Loucy (cell line): ENCODE results near the gene ZNF385C.
A peak's percentile ranks its signal among the peaks of the same experiment; 100 is the strongest.

Experiments
- H2AFZ ChIP-seq: fragments of 200-600 bp; sonication (generic); 2 replicates; pipeline ENCODE4 v1.6.0; 2016; ENCODE audit warnings: antibody characterized with exemption, mild to moderate bottlenecking, low read length, moderate library complexity
- H3F3A ChIP-seq: fragments of 200-600 bp; 2 replicates; pipeline ENCODE4 v1.6.0; 2016; ENCODE audit warnings: antibody characterized with exemption, low read depth, mild to moderate bottlenecking
- H3K27me3 ChIP-seq: fragments of 200-600 bp; sonication (generic); 2 replicates; pipeline ENCODE4 v1.6.1; 2014; ENCODE audit warnings: low read length, mild to moderate bottlenecking; ENCODE audit not compliant: insufficient read depth, poor library complexity, severe bottlenecking
- H3K36me3 ChIP-seq: fragments of 200-600 bp; sonication (generic); 2 replicates; pipeline ENCODE4 v1.6.1; 2016; ENCODE audit warnings: low read length; ENCODE audit not compliant: insufficient read depth
- H3K4me1 ChIP-seq: fragments of 200-600 bp; sonication (generic); 2 replicates; pipeline ENCODE4 v1.5.1; 2014; ENCODE audit warnings: low read length, mild to moderate bottlenecking; ENCODE audit not compliant: insufficient read depth, poor library complexity, severe bottlenecking
- H3K4me2 ChIP-seq: fragments of 200-600 bp; sonication (generic); 2 replicates; pipeline ENCODE4 v1.6.0; 2014; ENCODE audit warnings: antibody characterized with exemption, low read length, low read depth, mild to moderate bottlenecking; ENCODE audit not compliant: poor library complexity, severe bottlenecking
- H3K4me3 ChIP-seq: fragments of 200-600 bp; sonication (generic); 2 replicates; pipeline ENCODE4 v1.5.1; 2014; ENCODE audit warnings: low read length, mild to moderate bottlenecking, mixed read lengths; ENCODE audit not compliant: poor library complexity, severe bottlenecking
- H3K79me2 ChIP-seq: fragments of 200-600 bp; sonication (generic); 2 replicates; pipeline ENCODE4 v1.6.1; 2014; ENCODE audit warnings: low read length; ENCODE audit not compliant: insufficient read depth
- H3K9ac ChIP-seq: fragments of 200-600 bp; sonication (generic); 2 replicates; pipeline ENCODE4 v1.6.0; 2014; ENCODE audit warnings: mild to moderate bottlenecking, low read depth, low read length, moderate library complexity; ENCODE audit not compliant: poor library complexity, severe bottlenecking
- H3K9me2 ChIP-seq: fragments of 200-600 bp; sonication (generic); replicated peaks from 2 replicates; pipeline ENCODE4 v1.6.1; 2016; ENCODE audit warnings: low read depth, low read length, mixed read lengths
- H3K9me3 ChIP-seq: fragments of 200-600 bp; sonication (generic); 2 replicates; pipeline ENCODE4 v1.6.1; 2014; ENCODE audit warnings: mild to moderate bottlenecking, antibody characterized with exemption, low read length, low read depth; ENCODE audit not compliant: insufficient read depth
- H4K20me1 ChIP-seq: fragments of 200-600 bp; sonication (generic); 2 replicates; pipeline ENCODE4 v1.6.0; 2014; ENCODE audit warnings: antibody characterized with exemption, low read length, mild to moderate bottlenecking; ENCODE audit not compliant: insufficient read depth, poor library complexity, severe bottlenecking
- CTCF ChIP-seq: fragments of 200-600 bp; sonication (generic); conservative IDR thresholded peaks from 2 replicates; pipeline ENCODE4 v1.5.1; 2014; ENCODE audit warnings: mild to moderate bottlenecking, antibody characterized with exemption, low read length
- EZH2phosphoT487 ChIP-seq: fragments of 200-600 bp; IDR thresholded peaks from 2 replicates; pipeline ENCODE4 v1.6.1; 2018; ENCODE audit warnings: antibody characterized with exemption, mild to moderate bottlenecking, moderate library complexity, borderline replicate concordance

The ZNF385C gene

DNA sequence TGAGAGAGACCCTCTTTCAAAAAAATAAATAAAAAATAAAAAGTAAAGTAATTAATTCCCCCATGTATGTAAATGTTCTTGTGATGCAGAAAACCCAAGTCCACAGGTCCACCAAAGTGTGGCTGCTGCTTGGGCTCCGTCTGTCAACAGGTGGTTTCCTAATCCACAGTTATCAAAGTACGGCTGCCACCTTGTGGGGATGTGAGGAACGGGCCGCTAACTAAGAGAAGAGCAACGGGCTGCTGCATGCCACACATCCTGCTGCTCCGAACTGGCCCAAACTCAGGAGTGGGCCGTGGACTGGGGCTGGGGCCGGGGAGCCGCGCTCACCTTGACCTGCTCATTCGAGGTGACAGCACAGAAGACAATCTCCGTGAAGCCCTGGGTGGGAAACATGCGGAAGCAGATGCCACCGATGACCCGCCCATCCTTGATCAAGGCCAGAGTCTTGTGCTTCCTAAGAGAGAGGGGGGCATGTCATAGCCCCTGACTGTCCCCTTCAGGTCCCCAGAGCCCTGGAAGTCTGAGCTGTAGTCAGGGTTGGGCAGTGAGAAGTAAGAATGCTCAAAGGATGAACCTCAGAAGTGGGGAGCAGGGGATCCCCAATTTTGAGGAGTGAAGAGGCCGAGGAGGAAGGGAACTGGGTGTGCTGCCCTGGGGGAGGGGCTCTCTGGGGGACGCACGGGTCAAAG lies 18.6 kb upstream of the ZNF385C start:
- Histone ChIP-seq H4K20me1 (no peaks in the 10 kb centered on the region), H3K4me1 (peaks cover 27% of the 10 kb centered on the region)

DNA sequence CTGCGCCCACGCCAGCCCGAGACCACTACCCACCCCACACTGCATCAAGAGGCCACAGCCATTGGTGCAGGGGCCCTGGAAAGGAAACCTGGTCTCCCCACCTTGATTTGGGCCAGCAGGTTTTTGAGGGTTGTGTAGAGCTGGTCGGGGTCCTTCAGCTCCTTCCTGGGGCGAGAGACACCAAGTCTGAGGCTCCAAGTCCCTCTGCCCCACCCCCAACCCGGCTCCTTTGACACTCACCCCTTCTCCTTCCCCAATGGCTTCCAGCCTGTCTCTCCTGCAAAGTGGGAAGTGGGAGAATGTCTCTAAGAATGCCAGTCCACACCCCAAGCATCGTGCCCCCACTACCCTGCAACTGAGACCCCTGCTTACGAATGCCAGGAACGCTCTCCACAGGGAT lies 15.8 kb upstream of the ZNF385C start:
- Histone ChIP-seq H3K36me3 (no peaks in the 10 kb centered on the region; the same call in 1 of the 2 replicates), H4K20me1 (no peaks in the 10 kb centered on the region), H3K9ac (no peak overlapping the region), H3K27me3 (no peaks in the 10 kb centered on the region), H3F3A (no peaks in the 10 kb centered on the region), H3K9me3 (no peaks in the 10 kb centered on the region), H3K79me2 (peaks cover 13% of the 10 kb centered on the region; the same call in 1 of the 2 replicates), H3K4me3 (no peak overlapping the region), H3K9me2 (no peaks in the 10 kb centered on the region), H3K4me2 (no peak overlapping the region), H2AFZ (no peak overlapping the region), H3K4me1 (peaks cover 30% of the 10 kb centered on the region)
- TF ChIP-seq EZH2phosphoT487 (no peak), CTCF (no peak)

More for the DNA sequence above, 18.6 kb upstream of the ZNF385C start:
- peaks cover 25% of the 10 kb centered on the region; the same call in 1 of the 2 replicates for H3K79me2 ChIP-seq
- no peak overlapping the region for H3K4me2 ChIP-seq
- no peaks in the 10 kb centered on the region for H3K9me2 ChIP-seq
- H2AFZ ChIP-seq = no peak overlapping the region
- no peaks in the 10 kb centered on the region for H3F3A ChIP-seq
- H3K9me3 ChIP-seq = no peaks in the 10 kb centered on the region
- H3K9ac ChIP-seq = no peak overlapping the region
- no peaks in the 10 kb centered on the region for H3K27me3 ChIP-seq
- no peaks in the 10 kb centered on the region; the same call in 1 of the 2 replicates for H3K36me3 ChIP-seq
- H3K4me3 ChIP-seq = no peak overlapping the region
- TF ChIP-seq EZH2phosphoT487 (no peak), CTCF (peak; percentile 75)

- Histone ChIP-seq H4K20me1 (no peaks in the 10 kb centered on the region), H3K9ac (peak overlapping the region; percentile 95), H3K4me3 (peak overlapping the region; percentile 82), H3K79me2 (peaks cover 9% of the 10 kb centered on the region; the same call in 1 of the 2 replicates), H3K4me1 (peaks cover 30% of the 10 kb centered on the region), H2AFZ (no peak overlapping the region), H3F3A (no peaks in the 10 kb centered on the region), H3K4me2 (peak overlapping the region; percentile 79), H3K36me3 (no peaks in the 10 kb centered on the region; the same call in 1 of the 2 replicates), H3K9me2 (no peaks in the 10 kb centered on the region), H3K9me3 (no peaks in the 10 kb centered on the region), H3K27me3 (no peaks in the 10 kb centered on the region)
- TF ChIP-seq CTCF (no peak), EZH2phosphoT487 (no peak)
Observed at GRCh38 chr17:42113293-42114069, 15.2 kb upstream of the ZNF385C start.
